K562 (cell line): ENCODE measurements around the gene CELSR1. TPM values are rescaled to one million over a fixed set of nuclear protein-coding genes. Genes with fewer than 3 reads are reported as not detected.

ENCODE experiments used
- ATAC-seq: fragments of 200-7000 bp; cut with Tn5 transposase; 3 replicates; pipeline ENCODE4 v1.9.1; 2020; ENCODE audit warnings: moderate library complexity
- BruUV-seq: library from RNA; stranded (reverse); fragments of 400-500 nt; replicated peaks from 2 replicates; lab custom pipeline; 2021; lab: Mats Ljungman, UMichigan
- CTCF ChIA-PET: fragments of 300-600 bp; formaldehyde crosslinking; extraction: SDS; loops from one replicate; lab custom pipeline; 2021; ENCODE audit warnings: low intra/inter-chr PET ratio; lab: Yijun Ruan, JAX
- POLR2A ChIA-PET: fragments of 300-600, 350-650 bp; sonication (Branson Sonifier 250); formaldehyde crosslinking; extraction: SDS; loops from one replicate; lab custom pipeline; 2021; ENCODE audit warnings: antibody characterized with exemption, inconsistent platforms; lab: Yijun Ruan, JAX
- DNase-seq, 4 experiments: peaks; one replicate each; pipeline versions ENCODE4 v3.0.0 to v3.0.0-alpha.2; 2011 to 2018; ENCODE audit warnings: low spot score in 3 of 4, mixed read lengths in 3 of 4; ENCODE audit errors: extremely low read depth in 1 of 4
- FAIRE-seq: peaks from 2 replicates; lab custom pipeline; 2011; peaks lifted over from hg19 to GRCh38; lab: Jason Lieb, UNC
- H2AFZ ChIP-seq: 2 replicates; pipeline ENCODE4 v1.6.0; 2011; ENCODE audit warnings: low read depth, low read length, control low read depth, inconsistent platforms
- H3K27ac ChIP-seq: fragments of 200-600 bp; 3 replicates; pipeline ENCODE4 v1.8.0; 2011; ENCODE audit warnings: low read depth, mild to moderate bottlenecking, control low read depth, inconsistent platforms, low read length, moderate library complexity, mixed read lengths; ENCODE audit errors: extremely low read depth
- H3K27me3 ChIP-seq, 2 experiments: fragments of 300-600 bp in 1 of 2; 2 replicates in 1 of 2; 3 replicates in 1 of 2; pipeline versions ENCODE4 v1.6.0 to v1.8.0; 2011; ENCODE audit warnings: inconsistent platforms in 2 of 2, low read length in 2 of 2, mild to moderate bottlenecking in 1 of 2, mixed read lengths in 1 of 2, moderate library complexity in 1 of 2; ENCODE audit not compliant: control insufficient read depth in 2 of 2, insufficient read depth in 2 of 2
- H3K36me3 ChIP-seq: fragments of 300-600 bp; 3 replicates; pipeline ENCODE4 v1.8.0; 2011; ENCODE audit warnings: mild to moderate bottlenecking, low read length, inconsistent platforms; ENCODE audit not compliant: control insufficient read depth, insufficient read depth
- H3K4me1 ChIP-seq, 2 experiments: fragments of 200-600 bp in 1 of 2; replicated peaks in 1 of 2; 2 replicates in 1 of 2; 3 replicates in 1 of 2; pipeline versions ENCODE4 v1.5.1 to v1.8.0; 2011; ENCODE audit warnings: inconsistent platforms in 2 of 2, low read length in 2 of 2, mild to moderate bottlenecking in 1 of 2, mixed read lengths in 1 of 2, moderate library complexity in 1 of 2; ENCODE audit not compliant: control insufficient read depth in 2 of 2, insufficient read depth in 2 of 2
- H3K4me2 ChIP-seq: 2 replicates; pipeline ENCODE4 v1.6.1; 2011; ENCODE audit warnings: low read length, control low read depth, inconsistent platforms, mixed read lengths; ENCODE audit not compliant: insufficient read depth
- H3K4me3 ChIP-seq: fragments of 200-600 bp; sonication (generic), shearing (Covaris generic); 2 replicates; pipeline ENCODE4 v1.5.1; 2016; ENCODE audit warnings: control low read depth, inconsistent platforms
- H3K79me2 ChIP-seq: fragments of 200-600 bp; 3 replicates; pipeline ENCODE4 v1.8.0; 2011; ENCODE audit warnings: low read length, inconsistent platforms; ENCODE audit not compliant: control insufficient read depth, insufficient read depth
- H3K9ac ChIP-seq, 2 experiments: 2 replicates each; pipeline versions ENCODE4 v1.6.0 to v1.6.1; 2011; ENCODE audit warnings: low read depth in 2 of 2, low read length in 2 of 2, control low read depth in 1 of 2, inconsistent platforms in 1 of 2, mild to moderate bottlenecking in 1 of 2, mixed read lengths in 1 of 2; ENCODE audit not compliant: insufficient read depth in 1 of 2
- H3K9me1 ChIP-seq: one replicate; pipeline ENCODE4 v1.6.0; 2011; ENCODE audit warnings: inconsistent platforms, mild to moderate bottlenecking, low read length, moderate library complexity; ENCODE audit not compliant: control insufficient read depth, insufficient read depth
- H3K9me3 ChIP-seq: replicated peaks from 2 replicates; pipeline ENCODE4 v1.5.1; 2011; ENCODE audit warnings: low read depth, low read length, inconsistent platforms; ENCODE audit not compliant: control insufficient read depth, insufficient read depth
- H4K20me1 ChIP-seq: replicated peaks from 2 replicates; pipeline ENCODE4 v1.6.1; 2011; ENCODE audit warnings: low read length, inconsistent platforms, mixed read lengths; ENCODE audit not compliant: control insufficient read depth, insufficient read depth
- ASH1L ChIP-seq: fragments of 450-650 bp; IDR thresholded peaks from 2 replicates; pipeline ENCODE4 v1.6.1; 2018; ENCODE audit warnings: borderline replicate concordance, mild to moderate bottlenecking, low read depth; ENCODE audit not compliant: partially characterized antibody
- DNMT1 ChIP-seq: fragments of 450-650 bp; IDR thresholded peaks from 2 replicates; pipeline ENCODE4 v1.6.1; 2016; ENCODE audit warnings: antibody characterized with exemption, mild to moderate bottlenecking
- MED1 ChIP-seq: sonication (generic); formaldehyde crosslinking; IDR thresholded peaks from 2 replicates; pipeline ENCODE4 v1.8.1; 2023; ENCODE audit warnings: missing genetic modification reagents, borderline replicate concordance
- MTA3 ChIP-seq: fragments of 450-650 bp; formaldehyde crosslinking; IDR thresholded peaks from 2 replicates; pipeline ENCODE4 v1.6.1; 2017; ENCODE audit warnings: mild to moderate bottlenecking, borderline replicate concordance
- POLR2G ChIP-seq: fragments of 200-400 bp; formaldehyde crosslinking; IDR thresholded peaks from 2 replicates; pipeline ENCODE4 v1.6.1; 2017; ENCODE audit warnings: low read depth, mild to moderate bottlenecking, antibody characterized with exemption, low read length, moderate library complexity
- SPI1 ChIP-seq: IDR thresholded peaks from 2 replicates; pipeline ENCODE4 v1.6.1; 2011; ENCODE audit warnings: low read depth, low read length, control low read depth, borderline replicate concordance
- WGBS: fragments of 100-300 bp; shearing (Covaris generic); methylation state at CpG from one replicate; pipeline ENCODE4 v1.1.6; 2016; ENCODE audit warnings: low coverage, mixed read lengths; ENCODE audit not compliant: insufficient coverage; ENCODE audit errors: missing lambda C conversion rate; 5-methylcytosine and 5-hydroxymethylcytosine counted together
- in situ Hi-C: fragments of 300-500 bp; cut with MboI; formaldehyde crosslinking; loops from 4 replicates; pipeline ENCODE4 v1.15.0; 2018; ENCODE audit warnings: inconsistent platforms, mixed read lengths
- intact Hi-C: fragments of 100-400 bp; cut with micrococcal nuclease; formaldehyde crosslinking; loops from 2 replicates; pipeline ENCODE4 v1.14.2; 2022
- polyA plus RNA-seq, 8 experiments: library from polyadenylated mRNA; depleted of rRNA in 4 of 8; stranded (reverse) in 5 of 8; unstranded in 3 of 8; fragments of >200 nt; fragmentation: Nextera tagmentation in 2 of 8; fragmentation: Illumina TruSeq in 1 of 8; extraction: Ambion mirVana in 2 of 8; extraction: Trizol in 1 of 8; gene quantifications; 2 replicates each; pipeline versions ENCODE4 v1.2.1 to v1.2.3, GENCODE V29; 2011 to 2014; ENCODE audit warnings: inconsistent platforms in 1 of 8, missing spikeins in 1 of 8
- total RNA-seq, 7 experiments: library from RNA; depleted of rRNA in 6 of 7; stranded (reverse); fragments of >200 nt in 6 of 7; fragmentation: Illumina TruSeq in 2 of 7; extraction: Trizol in 2 of 7; gene quantifications; 2 replicates each; pipeline versions ENCODE4 v1.2.1 to v1.2.3, GENCODE V29; 2011 to 2021; ENCODE audit warnings: low replicate concordance in 1 of 7

Gene CELSR1
- total and polyA plus RNA-seq, 9 of the 15 experiments (the other 6 are each of a cell fraction or from before 2014, with no cell fraction given), result under 0.01 to 0.09 TPM; not detected in 7

- no peak overlapping the region for H3K4me3 ChIP-seq
- H3K4me1 ChIP-seq, result peaks cover 0 to 15% of the 10 kb centered on the region in 2 experiments; a peak in 2 of 5 replicates
- TF ChIP-seq MED1 (CRISPR knock-in tag) (no peak), POLR2G (peak; percentile 53)
- no peak overlapping the region for H3K27ac ChIP-seq
- BruUV-seq, result no TSS peak
- in situ Hi-C loops (no loop called here), intact Hi-C loops (no loop called here)
- H3K9me3 ChIP-seq, result no peaks in the 10 kb centered on the region
- ChIA-PET CTCF (no interaction called here), POLR2A (interaction anchor here (0.9 to 1.2 kb wide), 3 partner anchors 75 to 402 kb away, joined by 3 to 4 read pairs (median 4); no protein-coding TSS in a partner anchor)
- no peak overlapping the region for H2AFZ ChIP-seq
- H3K27me3 ChIP-seq, result peaks cover 5 to 23% of the 10 kb centered on the region in 2 experiments; a peak in 4 of 5 replicates
- H3K9ac ChIP-seq, result no peak overlapping the region; a peak in 1 of 4 replicates
- 79% methylated on average over 10 of the region's 14 CpGs for WGBS
- FAIRE-seq (no peak), DNase-seq (no peak), ATAC-seq (no peak)
- no peaks in the 10 kb centered on the region for H3K9me1 ChIP-seq
- no peaks in the 10 kb centered on the region for H4K20me1 ChIP-seq
- H3K79me2 ChIP-seq, result no peaks in the 10 kb centered on the region
- H3K4me2 ChIP-seq, result no peak overlapping the region
- peaks cover 15% of the 10 kb centered on the region; the same call in 1 of the 3 replicates for H3K36me3 ChIP-seq
Observed at GRCh38 chr22:46359362-46359761, 178.1 kb downstream of the CELSR1 start.

DNA sequence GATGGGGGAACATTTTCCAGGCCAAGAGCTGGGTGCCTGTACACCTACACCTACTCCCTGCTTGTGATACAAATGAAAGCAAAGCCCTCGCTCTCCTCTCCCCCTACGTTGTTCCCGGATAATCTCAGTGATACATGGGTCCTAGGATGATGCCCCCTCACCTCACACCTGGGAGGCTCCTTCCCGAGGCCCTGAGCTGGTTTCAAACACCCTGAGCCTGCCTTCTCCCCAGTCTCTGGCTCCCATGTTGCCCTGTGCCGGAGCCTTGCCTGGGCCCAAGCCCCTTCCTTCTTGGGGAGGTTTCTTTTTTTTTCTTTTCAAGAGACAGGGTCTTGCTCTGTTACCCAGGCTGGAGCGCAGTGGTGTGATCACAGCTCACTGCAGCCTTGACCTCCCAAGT, 178.7 kb downstream of the CELSR1 start:
- CTCF ChIA-PET, result no interaction called here
- no TSS peak for BruUV-seq
- FAIRE-seq (no peak), DNase-seq (no peak), ATAC-seq (no peak)
- Histone ChIP-seq H3K9me3 (no peaks in the 10 kb centered on the region), H3K27me3 (peaks cover 5 to 20% of the 10 kb centered on the region in 2 experiments; a peak in 4 of 5 replicates), H4K20me1 (0 out of 2 replicates have a peak, but pooled peaks cover under 1% of the 10 kb centered on the region), H3K27ac (no peak overlapping the region), H3K4me2 (no peak overlapping the region), H3K79me2 (no peaks in the 10 kb centered on the region), H3K9ac (no peak overlapping the region), H3K9me1 (no peaks in the 10 kb centered on the region), H3K36me3 (peaks cover 21% of the 10 kb centered on the region; the same call in 1 of the 3 replicates), H2AFZ (no peak overlapping the region), H3K4me1 (peaks cover 0 to 9% of the 10 kb centered on the region in 2 experiments; a peak in 2 of 5 replicates), H3K4me3 (no peak overlapping the region)
- 83% methylated on average over 3 of the region's 6 CpGs for WGBS
- TF ChIP-seq ASH1L (no peak), DNMT1 (no peak), SPI1 (no peak), MTA3 (no peak)
- POLR2A ChIA-PET, result interaction anchor here (0.9 to 1.2 kb wide), 3 partner anchors 75 to 402 kb away, joined by 3 to 4 read pairs (median 4); no protein-coding TSS in a partner anchor
- in situ Hi-C loops, result no loop called here
- intact Hi-C loops, result no loop called here
